HL-60 (cell line): Measurements from ENCODE around the gene GIMAP2.

ENCODE experiments used
- GABPA ChIP-seq: IDR thresholded peaks from 2 replicates; pipeline ENCODE4 v1.6.1; 2012; ENCODE audit warnings: low read depth
- POLR2AphosphoS5 ChIP-seq: IDR thresholded peaks from 2 replicates; pipeline ENCODE4 v1.6.1; 2012; ENCODE audit warnings: low read depth
- SPI1 ChIP-seq: IDR thresholded peaks from 2 replicates; pipeline ENCODE4 v1.6.1; 2012; ENCODE audit warnings: low read depth, mild to moderate bottlenecking, borderline replicate concordance
- TF ChIP-seq, protein P1 (sequence below): IDR thresholded peaks from one replicate; pipeline ENCODE4 v1.5.1; 2011; ENCODE audit warnings: low read length, control low read depth, inconsistent platforms; ENCODE audit not compliant: insufficient read depth
- TF ChIP-seq, protein P2 (sequence below): IDR thresholded peaks from 2 replicates; pipeline ENCODE4 v1.6.1; 2012; ENCODE audit warnings: low read depth; ENCODE audit not compliant: insufficient replicate concordance

DNA sequence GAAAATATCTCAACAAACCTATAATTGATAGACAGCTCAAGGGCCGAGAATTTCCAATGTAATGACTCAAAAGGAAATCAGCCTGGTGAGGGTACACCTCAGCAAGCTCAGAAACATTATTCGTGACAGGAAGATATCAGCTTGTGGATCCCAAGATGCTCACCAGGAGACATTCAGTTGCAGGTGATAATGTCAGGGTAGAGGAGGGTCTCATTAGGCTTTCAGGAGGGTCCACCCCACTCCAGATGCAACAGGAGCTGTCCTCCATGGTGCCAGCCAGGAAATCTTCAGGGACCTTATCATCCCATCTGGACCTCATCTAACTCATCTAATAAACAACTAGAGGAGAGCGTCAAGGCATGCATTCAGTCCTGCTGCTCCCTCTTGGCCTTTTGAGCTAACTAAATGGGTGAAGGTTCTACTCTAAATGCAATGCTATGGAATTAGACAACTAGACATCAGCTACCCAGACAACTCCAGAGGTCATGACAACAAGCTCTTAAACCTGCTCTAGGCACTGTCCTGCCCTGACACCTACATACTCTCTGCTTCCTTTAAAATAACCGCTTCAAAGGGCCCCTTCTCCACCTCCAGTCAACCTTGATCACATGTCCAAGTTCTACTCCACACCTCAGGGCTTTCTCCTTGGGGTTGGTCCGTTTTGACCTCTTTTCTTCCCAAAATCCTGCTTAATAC lies 47.4 kb downstream of the GIMAP2 start:
- TF ChIP-seq, protein P1, sequence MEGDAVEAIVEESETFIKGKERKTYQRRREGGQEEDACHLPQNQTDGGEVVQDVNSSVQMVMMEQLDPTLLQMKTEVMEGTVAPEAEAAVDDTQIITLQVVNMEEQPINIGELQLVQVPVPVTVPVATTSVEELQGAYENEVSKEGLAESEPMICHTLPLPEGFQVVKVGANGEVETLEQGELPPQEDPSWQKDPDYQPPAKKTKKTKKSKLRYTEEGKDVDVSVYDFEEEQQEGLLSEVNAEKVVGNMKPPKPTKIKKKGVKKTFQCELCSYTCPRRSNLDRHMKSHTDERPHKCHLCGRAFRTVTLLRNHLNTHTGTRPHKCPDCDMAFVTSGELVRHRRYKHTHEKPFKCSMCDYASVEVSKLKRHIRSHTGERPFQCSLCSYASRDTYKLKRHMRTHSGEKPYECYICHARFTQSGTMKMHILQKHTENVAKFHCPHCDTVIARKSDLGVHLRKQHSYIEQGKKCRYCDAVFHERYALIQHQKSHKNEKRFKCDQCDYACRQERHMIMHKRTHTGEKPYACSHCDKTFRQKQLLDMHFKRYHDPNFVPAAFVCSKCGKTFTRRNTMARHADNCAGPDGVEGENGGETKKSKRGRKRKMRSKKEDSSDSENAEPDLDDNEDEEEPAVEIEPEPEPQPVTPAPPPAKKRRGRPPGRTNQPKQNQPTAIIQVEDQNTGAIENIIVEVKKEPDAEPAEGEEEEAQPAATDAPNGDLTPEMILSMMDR = no peak
- TF ChIP-seq GABPA (no peak), POLR2AphosphoS5 (no peak), SPI1 (no peak)
- TF ChIP-seq, protein P2, sequence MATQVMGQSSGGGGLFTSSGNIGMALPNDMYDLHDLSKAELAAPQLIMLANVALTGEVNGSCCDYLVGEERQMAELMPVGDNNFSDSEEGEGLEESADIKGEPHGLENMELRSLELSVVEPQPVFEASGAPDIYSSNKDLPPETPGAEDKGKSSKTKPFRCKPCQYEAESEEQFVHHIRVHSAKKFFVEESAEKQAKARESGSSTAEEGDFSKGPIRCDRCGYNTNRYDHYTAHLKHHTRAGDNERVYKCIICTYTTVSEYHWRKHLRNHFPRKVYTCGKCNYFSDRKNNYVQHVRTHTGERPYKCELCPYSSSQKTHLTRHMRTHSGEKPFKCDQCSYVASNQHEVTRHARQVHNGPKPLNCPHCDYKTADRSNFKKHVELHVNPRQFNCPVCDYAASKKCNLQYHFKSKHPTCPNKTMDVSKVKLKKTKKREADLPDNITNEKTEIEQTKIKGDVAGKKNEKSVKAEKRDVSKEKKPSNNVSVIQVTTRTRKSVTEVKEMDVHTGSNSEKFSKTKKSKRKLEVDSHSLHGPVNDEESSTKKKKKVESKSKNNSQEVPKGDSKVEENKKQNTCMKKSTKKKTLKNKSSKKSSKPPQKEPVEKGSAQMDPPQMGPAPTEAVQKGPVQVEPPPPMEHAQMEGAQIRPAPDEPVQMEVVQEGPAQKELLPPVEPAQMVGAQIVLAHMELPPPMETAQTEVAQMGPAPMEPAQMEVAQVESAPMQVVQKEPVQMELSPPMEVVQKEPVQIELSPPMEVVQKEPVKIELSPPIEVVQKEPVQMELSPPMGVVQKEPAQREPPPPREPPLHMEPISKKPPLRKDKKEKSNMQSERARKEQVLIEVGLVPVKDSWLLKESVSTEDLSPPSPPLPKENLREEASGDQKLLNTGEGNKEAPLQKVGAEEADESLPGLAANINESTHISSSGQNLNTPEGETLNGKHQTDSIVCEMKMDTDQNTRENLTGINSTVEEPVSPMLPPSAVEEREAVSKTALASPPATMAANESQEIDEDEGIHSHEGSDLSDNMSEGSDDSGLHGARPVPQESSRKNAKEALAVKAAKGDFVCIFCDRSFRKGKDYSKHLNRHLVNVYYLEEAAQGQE = no peak
